GM19239 (cell line): ENCODE measurements around the gene NUP62CL.

ENCODE experiments used
- DNase-seq: peaks from one replicate; pipeline ENCODE4 v3.0.0; 2011; ENCODE audit warnings: low spot score; ENCODE audit not compliant: insufficient read length
- FAIRE-seq: peaks from 2 replicates; lab custom pipeline; 2011; peaks lifted over from hg19 to GRCh38; lab: Jason Lieb, UNC

The NUP62CL gene

GRCh38 chrX:107154787-107155620 lies 51.2 kb downstream of the NUP62CL start:
- DNase-seq (no peak), FAIRE-seq (no peak)

GRCh38 chrX:107153005-107153404 lies 53.2 kb downstream of the NUP62CL start:
- FAIRE-seq, result no peak
- no peak for DNase-seq

GRCh38 chrX:107146670-107147069 lies 59.6 kb downstream of the NUP62CL start:
- DNase-seq, result no peak
- no peak for FAIRE-seq

- FAIRE-seq (peak; percentile 14), DNase-seq (no peak)
Measured at GRCh38 chrX:107135965-107136307, 70.3 kb downstream of the NUP62CL start.

GRCh38 chrX:107135049-107135964 lies 70.9 kb downstream of the NUP62CL start:
- DNase-seq (no peak), FAIRE-seq (no peak)

GRCh38 chrX:107123750-107124149 lies 82.5 kb downstream of the NUP62CL start:
- DNase-seq, result no peak
- no peak for FAIRE-seq

- no peak for FAIRE-seq
Measured at GRCh38 chrX:107119283-107119682, 87.0 kb downstream of the NUP62CL start.

GRCh38 chrX:107118322-107119147 lies 87.7 kb downstream of the NUP62CL start, which contains the start of gene RBM41:
TSS of gene RBM41 (minus strand) at chrX:107118822. CDS start at chrX:107118773, 49 bp downstream.
- peak; percentile 99 for FAIRE-seq
- no peak for DNase-seq

More at GRCh38 chrX:107119283-107119682, 87.0 kb downstream of the NUP62CL start:
- DNase-seq, result no peak

- DNase-seq, result no peak
- FAIRE-seq, result peak; percentile 89
Measured at GRCh38 chrX:107117993-107118321, 88.3 kb downstream of the NUP62CL start.

- FAIRE-seq (no peak), DNase-seq (no peak)
Measured at GRCh38 chrX:107107459-107107858, 98.8 kb downstream of the NUP62CL start.

- DNase-seq, result no peak
- no peak for FAIRE-seq
Measured at GRCh38 chrX:107102980-107103379, 103.3 kb downstream of the NUP62CL start.

GRCh38 chrX:107076158-107076557 lies 130.1 kb downstream of the NUP62CL start:
- FAIRE-seq, result no peak
- DNase-seq, result no peak
